GM23338 (cell line): ENCODE data around the gene NVL. TPM values are rescaled to one million over a fixed set of nuclear protein-coding genes. Genes with fewer than 3 reads are reported as not detected.

Source experiments
- ATAC-seq: fragments of 200-7000 bp; cut with Tn5 transposase; 3 replicates; pipeline ENCODE4 v1.9.1; 2020
- DNase-seq: peaks from one replicate; pipeline ENCODE4 v3.0.0-alpha.2; 2015; ENCODE audit warnings: low spot score
- H2AFZ ChIP-seq: fragments of 200-600 bp; sonication (generic); 2 replicates; pipeline ENCODE4 v1.8.0; 2016; ENCODE audit warnings: antibody characterized with exemption, mild to moderate bottlenecking, moderate library complexity
- H3F3A ChIP-seq: fragments of 200-600 bp; sonication (generic); replicated peaks from 2 replicates; pipeline ENCODE4 v1.8.0; 2017; ENCODE audit warnings: antibody characterized with exemption, mixed run types, low read depth
- H3K27ac ChIP-seq: fragments of 200-600 bp; sonication (generic); 2 replicates; pipeline ENCODE4 v1.6.1; 2016; ENCODE audit warnings: low read depth
- H3K27me3 ChIP-seq: fragments of 200-600 bp; sonication (generic); 2 replicates; pipeline ENCODE4 v1.8.0; 2016; ENCODE audit warnings: mild to moderate bottlenecking, mixed run types, moderate library complexity; ENCODE audit not compliant: insufficient read depth
- H3K36me3 ChIP-seq: fragments of 200-600 bp; sonication (generic); 2 replicates; pipeline ENCODE4 v1.8.0; 2016; ENCODE audit warnings: mild to moderate bottlenecking; ENCODE audit not compliant: insufficient read depth
- H3K4me1 ChIP-seq: fragments of 200-600 bp; sonication (generic); 2 replicates; pipeline ENCODE4 v1.8.0; 2016; ENCODE audit warnings: mild to moderate bottlenecking, moderate library complexity; ENCODE audit not compliant: insufficient read depth
- H3K4me2 ChIP-seq: fragments of 200-600 bp; sonication (generic); 2 replicates; pipeline ENCODE4 v1.7.1; 2017; ENCODE audit warnings: mixed run types
- H3K4me3 ChIP-seq: fragments of 200-600 bp; sonication (generic); 2 replicates; pipeline ENCODE4 v1.6.1; 2016; ENCODE audit warnings: mixed run types
- H3K79me2 ChIP-seq: fragments of 200-600 bp; sonication (generic); replicated peaks from 2 replicates; pipeline ENCODE4 v1.8.0; 2017; ENCODE audit warnings: mild to moderate bottlenecking; ENCODE audit not compliant: insufficient read depth
- H3K9me2 ChIP-seq: fragments of 200-600 bp; sonication (generic); 2 replicates; pipeline ENCODE4 v1.8.0; 2017; ENCODE audit not compliant: insufficient read depth
- H4K20me1 ChIP-seq: fragments of 200-600 bp; sonication (generic); replicated peaks from 2 replicates; pipeline ENCODE4 v1.8.0; 2017; ENCODE audit warnings: mild to moderate bottlenecking; ENCODE audit not compliant: insufficient read depth
- H3K27ac Mint-ChIP-seq: 2 replicates; pipeline ENCODE4 v1.8.0; 2020; ENCODE audit warnings: inconsistent platforms, mild to moderate bottlenecking, moderate library complexity, mixed read lengths
- H3K27me3 Mint-ChIP-seq: 3 replicates; pipeline ENCODE4 v1.8.0; 2022; ENCODE audit warnings: low read depth, mild to moderate bottlenecking, moderate library complexity, mixed read lengths, inconsistent platforms; ENCODE audit not compliant: insufficient read depth, poor library complexity
- H3K36me3 Mint-ChIP-seq: 3 replicates; pipeline ENCODE4 v1.8.0; 2021; ENCODE audit warnings: low read depth, mild to moderate bottlenecking, inconsistent platforms, moderate library complexity, mixed read lengths
- H3K4me1 Mint-ChIP-seq: 3 replicates; pipeline ENCODE4 v1.8.0; 2020; ENCODE audit warnings: mild to moderate bottlenecking, inconsistent platforms, mixed read lengths
- H3K4me3 Mint-ChIP-seq: 3 replicates; pipeline ENCODE4 v1.8.0; 2021; ENCODE audit warnings: moderate library complexity, mild to moderate bottlenecking, inconsistent platforms, mixed read lengths
- H3K9me3 Mint-ChIP-seq: 3 replicates; pipeline ENCODE4 v1.8.0; 2020; ENCODE audit warnings: moderate library complexity, mild to moderate bottlenecking, inconsistent platforms, mixed read lengths
- CREB1 ChIP-seq: fragments of 250-450 bp; sonication (Bioruptor Pico); IDR thresholded peaks from 2 replicates; pipeline ENCODE4 v1.5.0; 2020; ENCODE audit warnings: low read depth, mild to moderate bottlenecking, moderate library complexity
- CTCF ChIP-seq, 2 experiments: fragments of 200-600 bp in 1 of 2; sonication (generic) in 1 of 2; conservative IDR thresholded peaks; 2 replicates each; pipeline versions ENCODE4 v1.5.1 to v1.6.1; 2016 to 2017; ENCODE audit warnings: antibody characterized with exemption in 2 of 2, low read depth in 2 of 2, mild to moderate bottlenecking in 2 of 2, moderate library complexity in 1 of 2
- EZH2 ChIP-seq: fragments of 200-600 bp; sonication (generic); IDR thresholded peaks from one replicate; pipeline ENCODE4 v1.8.0; 2017; ENCODE audit warnings: antibody characterized with exemption, mild to moderate bottlenecking, low read depth; ENCODE audit not compliant: unreplicated experiment
- EZH2phosphoT487 ChIP-seq: fragments of 200-600 bp; sonication (generic); IDR thresholded peaks from one replicate; pipeline ENCODE4 v1.8.1; 2018; ENCODE audit warnings: antibody characterized with exemption; ENCODE audit not compliant: unreplicated experiment
- NANOG ChIP-seq: IDR thresholded peaks from 2 replicates; pipeline ENCODE4 v1.6.1; 2016; ENCODE audit warnings: antibody characterized with exemption, borderline replicate concordance
- REST ChIP-seq: IDR thresholded peaks from one replicate; pipeline ENCODE4 v1.6.1; 2018; ENCODE audit warnings: antibody characterized with exemption; ENCODE audit not compliant: unreplicated experiment
- ZNF462 ChIP-seq: fragments of 250-450 bp; sonication (Bioruptor Pico); IDR thresholded peaks from 2 replicates; pipeline ENCODE4 v1.5.0; 2020; ENCODE audit warnings: mild to moderate bottlenecking, moderate library complexity
- polyA plus RNA-seq: library from polyadenylated mRNA; unstranded; fragments of >200 nt; fragmentation: Nextera tagmentation; extraction: Ambion mirVana; gene quantifications from 2 replicates; pipeline ENCODE4 v1.2.1, GENCODE V29; 2016
- total RNA-seq: library from RNA; depleted of rRNA; stranded (reverse); fragments of >200 nt; shearing (Covaris generic); gene quantifications from 2 replicates; pipeline ENCODE4 v1.2.3, GENCODE V29; 2014

The NVL gene
- total and polyA plus RNA-seq, 2 experiments from 2014 or later = 44.4 to 71.7 TPM

GRCh38 chr1:224282140-224282539, 47.8 kb downstream of the NVL start:
- Histone ChIP-seq H3K4me1 (no peaks in the 10 kb centered on the region), H3K4me3 (no peak overlapping the region), H3K27ac (no peak overlapping the region), H3K79me2 (no peaks in the 10 kb centered on the region), H3K36me3 (peaks cover 24% of the 10 kb centered on the region; the same call in 1 of the 2 replicates), H3F3A (no peaks in the 10 kb centered on the region), H3K9me2 (no peaks in the 10 kb centered on the region), H3K27me3 (no peaks in the 10 kb centered on the region), H3K4me2 (no peak overlapping the region), H2AFZ (no peak overlapping the region), H4K20me1 (no peaks in the 10 kb centered on the region)
- ATAC-seq (no peak), DNase-seq (no peak)
- Mint-ChIP-seq H3K4me3 (no peak overlapping the region), H3K9me3 (no peaks in the 10 kb centered on the region), H3K27ac (no peak overlapping the region), H3K36me3 (peaks cover 42% of the 10 kb centered on the region), H3K27me3 (no peaks in the 10 kb centered on the region), H3K4me1 (peaks cover 2% of the 10 kb centered on the region; the same call in 1 of the 3 replicates)
- TF ChIP-seq EZH2phosphoT487 (no peak), NANOG (no peak), CREB1 (no peak), CTCF (conservative IDR thresholded peaks at IDR 0.05; ENCODE audit: low read depth in 2 of 2) (no peak), ZNF462 (CRISPR knock-in tag) (no peak), EZH2 (no peak), REST (no peak)
